Stomach smooth muscle (tissue), 2 donors: ENCODE measurements around the gene PRKAR1A.

Source experiments
- H3K27ac ChIP-seq: one replicate; pipeline ENCODE4 v1.7.0; 2013; ENCODE audit warnings: mild to moderate bottlenecking, low read length, inconsistent platforms
- H3K27me3 ChIP-seq, 2 donors: one replicate each; pipeline ENCODE4 v1.7.0; 2013; ENCODE audit warnings: low read length in 2 of 2; ENCODE audit not compliant: insufficient read depth in 2 of 2, control insufficient read depth in 1 of 2
- H3K36me3 ChIP-seq, 2 donors: one replicate each; pipeline ENCODE4 v1.7.0; 2013; ENCODE audit warnings: low read length in 2 of 2; ENCODE audit not compliant: control insufficient read depth in 2 of 2, insufficient read depth in 2 of 2
- H3K4me1 ChIP-seq: one replicate; pipeline ENCODE4 v1.7.0; 2013; ENCODE audit warnings: low read length; ENCODE audit not compliant: control insufficient read depth, insufficient read depth
- H3K4me3 ChIP-seq, 2 donors: one replicate each; pipeline ENCODE4 v1.7.0; 2013; ENCODE audit warnings: low read length in 2 of 2
- H3K9ac ChIP-seq, 2 donors: one replicate each; pipeline ENCODE4 v1.7.0; 2013; ENCODE audit warnings: low read length in 2 of 2, mild to moderate bottlenecking in 1 of 2
- H3K9me3 ChIP-seq, 2 donors: one replicate each; pipeline ENCODE4 v1.7.0; 2013; ENCODE audit warnings: low read length in 2 of 2; ENCODE audit not compliant: control insufficient read depth in 2 of 2
- donor health status: healthy.
- donor health status: Pancreatic carcinoma.

The PRKAR1A gene

GRCh38 chr17:68591583-68591982, 79.4 kb downstream of the PRKAR1A start:
- H3K4me3 ChIP-seq = no peak overlapping the region
- peaks cover 0 to 4% of the 10 kb centered on the region in 2 donors for H3K27me3 ChIP-seq
- no peak overlapping the region for H3K27ac ChIP-seq
- no peaks in the 10 kb centered on the region for H3K4me1 ChIP-seq
- peaks cover 0 to 9% of the 10 kb centered on the region in 2 donors for H3K9me3 ChIP-seq
- H3K9ac ChIP-seq = no peak overlapping the region
- no peaks in the 10 kb centered on the region for H3K36me3 ChIP-seq

DNA sequence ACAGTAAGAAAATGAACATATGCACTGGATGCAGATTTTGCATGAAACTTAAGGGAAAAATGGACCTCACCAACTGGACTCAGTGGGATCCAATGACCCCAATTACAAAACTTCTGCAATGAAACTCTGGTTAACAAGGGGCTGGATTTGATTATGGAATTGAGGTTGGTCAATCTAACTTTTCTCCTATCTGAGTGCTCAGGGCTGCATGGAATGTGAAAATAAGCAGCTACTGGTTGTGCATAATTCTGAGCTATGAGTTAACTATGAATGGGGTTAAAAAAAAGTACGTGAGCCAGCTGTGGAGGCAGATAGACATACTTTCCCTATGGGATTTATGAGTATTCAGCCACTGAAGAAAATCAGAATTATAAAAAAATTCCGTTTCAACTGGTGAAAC, 79.8 kb downstream of the PRKAR1A start:
- H3K27me3 ChIP-seq = peaks cover 0 to 4% of the 10 kb centered on the region in 2 donors
- no peak overlapping the region for H3K27ac ChIP-seq
- no peaks in the 10 kb centered on the region for H3K36me3 ChIP-seq
- H3K4me1 ChIP-seq = no peaks in the 10 kb centered on the region
- H3K9me3 ChIP-seq = peaks cover 0 to 9% of the 10 kb centered on the region in 2 donors
- no peak overlapping the region for H3K4me3 ChIP-seq
- H3K9ac ChIP-seq = no peak overlapping the region

- H3K27me3 ChIP-seq = peaks cover 0 to 4% of the 10 kb centered on the region in 2 donors
- H3K36me3 ChIP-seq = no peaks in the 10 kb centered on the region
- H3K27ac ChIP-seq = no peak overlapping the region
- H3K4me1 ChIP-seq = no peaks in the 10 kb centered on the region
- no peak overlapping the region for H3K9ac ChIP-seq
- peaks cover 0 to 9% of the 10 kb centered on the region in 2 donors for H3K9me3 ChIP-seq
- no peak overlapping the region for H3K4me3 ChIP-seq
These were observed 80.7 kb downstream of the PRKAR1A start for GRCh38 chr17:68592682-68593641.

DNA sequence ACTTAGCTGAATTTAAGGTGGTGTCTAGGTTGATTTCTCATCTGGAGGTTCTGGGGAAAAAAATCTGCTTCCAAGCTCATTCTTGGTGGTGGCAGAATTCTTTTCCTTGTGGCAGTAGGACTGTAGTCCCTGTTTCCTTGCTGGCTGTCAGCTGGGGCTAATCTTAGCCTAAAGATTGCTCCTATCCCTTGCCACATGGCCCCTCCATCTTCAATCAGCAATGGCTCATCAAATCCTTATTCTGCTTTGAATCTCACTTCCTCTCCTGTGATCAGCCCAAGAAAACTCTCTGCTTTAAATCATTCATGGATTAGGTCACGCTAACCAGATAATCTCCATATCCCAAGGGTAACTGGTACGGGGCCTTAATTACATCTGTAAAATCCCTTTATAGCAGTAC, 82.3 kb downstream of the PRKAR1A start:
- Histone ChIP-seq H3K9ac (no peak overlapping the region), H3K9me3 (no peaks in the 10 kb centered on the region), H3K27ac (no peak overlapping the region), H3K27me3 (peaks cover 1 to 5% of the 10 kb centered on the region in 2 donors), H3K4me1 (no peaks in the 10 kb centered on the region), H3K36me3 (no peaks in the 10 kb centered on the region), H3K4me3 (no peak overlapping the region)

- Histone ChIP-seq H3K4me3 (no peak overlapping the region), H3K4me1 (peaks cover 7% of the 10 kb centered on the region), H3K27me3 (peaks cover 11% of the 10 kb centered on the region in 2 donors), H3K27ac (no peak overlapping the region), H3K9me3 (no peaks in the 10 kb centered on the region), H3K36me3 (no peaks in the 10 kb centered on the region), H3K9ac (no peak overlapping the region)
These were observed 83.3 kb downstream of the PRKAR1A start for GRCh38 chr17:68595496-68595895.

- Histone ChIP-seq H3K27me3 (peaks cover 11 to 13% of the 10 kb centered on the region in 2 donors), H3K4me3 (no peak overlapping the region), H3K27ac (no peak overlapping the region), H3K4me1 (peaks cover 11% of the 10 kb centered on the region), H3K9me3 (no peaks in the 10 kb centered on the region), H3K36me3 (no peaks in the 10 kb centered on the region), H3K9ac (no peak overlapping the region)
These were observed 83.8 kb downstream of the PRKAR1A start for GRCh38 chr17:68595986-68596385.

DNA sequence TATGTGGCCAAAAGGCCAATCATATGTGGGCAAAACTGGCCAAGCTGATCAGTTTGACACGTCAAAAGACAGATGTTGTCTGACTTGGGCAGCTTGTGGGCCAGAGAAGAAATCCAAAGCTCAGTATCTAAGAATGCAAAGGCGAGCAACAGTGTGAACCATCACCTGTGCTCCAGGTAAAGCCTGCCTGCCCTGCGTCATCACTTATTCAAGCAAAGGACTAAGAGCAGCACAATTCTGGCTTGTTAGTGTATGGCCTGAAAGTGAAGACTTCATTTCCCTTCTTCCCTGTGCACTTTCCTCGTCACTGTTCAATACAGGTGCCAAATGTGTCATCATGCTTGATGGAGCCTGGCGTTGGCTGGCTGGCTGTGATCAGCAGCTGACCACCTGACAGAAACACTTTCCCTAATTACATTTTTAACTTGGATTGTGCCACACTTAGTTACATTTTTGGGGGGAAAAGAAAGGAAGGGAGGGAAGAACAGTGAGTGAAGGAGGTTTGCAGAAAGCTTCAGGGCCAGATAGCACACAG, 84.2 kb downstream of the PRKAR1A start:
- H3K9ac ChIP-seq = no peak overlapping the region
- no peak overlapping the region for H3K27ac ChIP-seq
- no peaks in the 10 kb centered on the region for H3K9me3 ChIP-seq
- peaks cover 14% of the 10 kb centered on the region for H3K4me1 ChIP-seq
- peaks cover 11 to 17% of the 10 kb centered on the region in 2 donors for H3K27me3 ChIP-seq
- no peak overlapping the region for H3K4me3 ChIP-seq
- no peaks in the 10 kb centered on the region for H3K36me3 ChIP-seq

- H3K27me3 ChIP-seq = peaks cover 14 to 20% of the 10 kb centered on the region in 2 donors
These were observed 85.8 kb downstream of the PRKAR1A start for GRCh38 chr17:68598074-68598473.

GRCh38 chr17:68598545-68598961, 86.3 kb downstream of the PRKAR1A start:
- H3K36me3 ChIP-seq = no peaks in the 10 kb centered on the region
- no peaks in the 10 kb centered on the region for H3K9me3 ChIP-seq
- peaks cover 14 to 20% of the 10 kb centered on the region in 2 donors for H3K27me3 ChIP-seq
- no peak overlapping the region for H3K4me3 ChIP-seq
- H3K4me1 ChIP-seq = peaks cover 14% of the 10 kb centered on the region
- no peak overlapping the region for H3K9ac ChIP-seq
- H3K27ac ChIP-seq = no peak overlapping the region

More at GRCh38 chr17:68598074-68598473, 85.8 kb downstream of the PRKAR1A start:
- Histone ChIP-seq H3K9me3 (no peaks in the 10 kb centered on the region), H3K4me3 (no peak overlapping the region), H3K9ac (no peak overlapping the region), H3K36me3 (no peaks in the 10 kb centered on the region), H3K27ac (no peak overlapping the region), H3K4me1 (peaks cover 14% of the 10 kb centered on the region)

GRCh38 chr17:68599091-68599490, 86.9 kb downstream of the PRKAR1A start:
- no peak overlapping the region for H3K27ac ChIP-seq
- no peaks in the 10 kb centered on the region for H3K9me3 ChIP-seq
- no peak overlapping the region for H3K4me3 ChIP-seq
- no peaks in the 10 kb centered on the region for H3K36me3 ChIP-seq
- peak overlapping the region in 1 of 2 donors; percentile 9 for H3K9ac ChIP-seq
- peaks cover 14% of the 10 kb centered on the region for H3K4me1 ChIP-seq
- peaks cover 14 to 20% of the 10 kb centered on the region in 2 donors for H3K27me3 ChIP-seq
